HFFc6 (cell line): ENCODE data around the gene YBX3. TPM values are rescaled to one million over a fixed set of nuclear protein-coding genes. Genes with fewer than 3 reads are reported as not detected.

Experiments
- DNase-seq: peaks from one replicate; pipeline ENCODE4 v3.0.0-alpha.2; 2018
- H3K27ac Mint-ChIP-seq: 2 replicates; pipeline ENCODE4 v1.8.0; 2020; ENCODE audit warnings: mild to moderate bottlenecking, mixed read lengths
- H3K27me3 Mint-ChIP-seq: 2 replicates; pipeline ENCODE4 v1.8.0; 2021; ENCODE audit warnings: mild to moderate bottlenecking, moderate library complexity, mixed read lengths; ENCODE audit not compliant: insufficient read depth
- H3K36me3 Mint-ChIP-seq: 2 replicates; pipeline ENCODE4 v1.8.0; 2021; ENCODE audit warnings: low read depth, mixed read lengths
- H3K4me1 Mint-ChIP-seq: 2 replicates; pipeline ENCODE4 v1.8.0; 2020; ENCODE audit warnings: low read depth, mixed read lengths
- H3K4me3 Mint-ChIP-seq: 2 replicates; pipeline ENCODE4 v1.8.0; 2020; ENCODE audit warnings: mild to moderate bottlenecking, moderate library complexity, mixed read lengths
- H3K9me3 Mint-ChIP-seq: 2 replicates; pipeline ENCODE4 v1.8.0; 2020; ENCODE audit warnings: mild to moderate bottlenecking, mixed read lengths
- CTCF ChIP-seq: fragments of 200-600 bp; sonication (generic); IDR thresholded peaks from 2 replicates; pipeline ENCODE4 v1.5.0; 2021; ENCODE audit warnings: antibody characterized with exemption, mild to moderate bottlenecking
- total RNA-seq, 6 experiments: library from RNA; stranded (reverse); fragmentation: NEBNext Ultra II Directional; extraction: Animal tissue kit (Norgen Biotek cat#: 25700); gene quantifications; 2 replicates in 1 of 6; 3 replicates in 5 of 6; pipeline ENCODE4 v1.2.3, GENCODE V29; 2021

The YBX3 gene
- total RNA-seq, 6 experiments from 2014 or later: 202 to 251 (median 218) TPM

DNA sequence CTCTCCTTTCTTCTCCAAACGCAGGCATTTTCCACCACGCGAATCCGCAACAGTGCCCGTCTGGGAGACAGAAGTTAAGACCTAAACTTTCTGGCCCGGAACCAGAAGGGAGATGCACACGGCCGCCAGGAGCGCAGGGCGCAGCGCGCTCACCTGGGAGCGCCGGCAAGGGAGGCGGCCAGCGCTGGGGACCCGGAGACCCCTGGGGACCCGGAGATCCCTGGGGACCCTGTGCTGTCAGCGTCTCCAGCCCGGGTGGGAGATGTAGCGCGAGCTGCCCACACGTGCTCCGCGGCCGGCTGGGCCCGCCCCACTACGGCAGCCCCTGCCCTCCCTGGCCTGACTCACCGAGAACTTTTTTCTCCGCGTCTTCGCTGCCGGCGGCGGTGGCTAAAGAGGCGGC is 620 bp downstream of the YBX3 start:
- H3K27ac Mint-ChIP-seq: peak overlapping the region; percentile 100
- no peaks in the 10 kb centered on the region; the same call in 1 of the 2 replicates for H3K9me3 Mint-ChIP-seq
- DNase-seq: peak; percentile 48
- peaks cover 51% of the 10 kb centered on the region for H3K4me1 Mint-ChIP-seq
- H3K27me3 Mint-ChIP-seq: peaks cover 7% of the 10 kb centered on the region
- no peak for TF ChIP-seq CTCF
- peaks cover 5% of the 10 kb centered on the region; the same call in 1 of the 2 replicates for H3K36me3 Mint-ChIP-seq
- H3K4me3 Mint-ChIP-seq: peak overlapping the region; percentile 98

DNA sequence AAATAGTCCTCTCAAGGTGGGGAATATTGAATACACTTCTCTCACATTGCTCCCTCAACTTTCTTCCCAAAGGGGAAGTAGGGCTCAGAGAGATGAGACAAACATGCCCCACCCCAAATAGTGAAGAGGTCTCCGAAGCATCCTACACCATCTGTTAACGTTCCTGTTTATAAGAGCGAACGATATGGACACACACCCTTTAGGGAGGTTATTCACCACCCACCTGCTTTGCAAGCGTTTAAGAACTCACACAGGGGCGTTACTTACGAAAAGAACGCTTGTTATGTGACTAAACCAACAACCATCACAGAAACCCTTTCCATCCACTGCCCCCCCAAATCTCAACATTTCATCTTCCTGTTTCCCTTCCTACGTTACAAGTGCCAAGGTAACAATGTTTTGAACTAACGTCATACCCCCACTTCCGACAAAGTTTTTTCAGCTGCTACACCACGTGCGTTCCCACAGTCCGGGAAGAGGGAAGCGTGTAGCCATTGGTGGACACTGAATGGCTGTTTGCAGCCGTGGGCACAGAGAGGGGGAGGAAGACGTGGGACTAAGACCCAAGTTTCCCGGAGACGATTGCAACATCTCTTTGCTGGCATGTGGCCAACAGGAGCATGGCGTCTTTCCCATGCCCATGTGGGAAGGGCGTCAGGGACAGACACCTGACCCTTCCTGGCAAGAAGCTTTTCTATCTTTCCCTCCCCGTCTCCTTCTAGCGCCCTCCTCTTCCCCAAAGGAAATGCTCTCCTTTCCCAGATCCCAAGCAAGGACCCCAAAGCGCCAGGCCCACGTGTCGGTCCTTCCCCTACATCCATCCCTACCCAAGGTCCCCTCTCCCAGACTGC is 1.2 kb downstream of the YBX3 start:
- peak; percentile 97 for DNase-seq
- H3K9me3 Mint-ChIP-seq: no peaks in the 10 kb centered on the region; the same call in 1 of the 2 replicates
- no peak for TF ChIP-seq CTCF
- H3K4me1 Mint-ChIP-seq: peaks cover 57% of the 10 kb centered on the region
- peak overlapping the region; percentile 98 for H3K4me3 Mint-ChIP-seq
- peaks cover 7% of the 10 kb centered on the region for H3K27me3 Mint-ChIP-seq
- peaks cover 5% of the 10 kb centered on the region; the same call in 1 of the 2 replicates for H3K36me3 Mint-ChIP-seq
- H3K27ac Mint-ChIP-seq: peak overlapping the region; percentile 100

DNA sequence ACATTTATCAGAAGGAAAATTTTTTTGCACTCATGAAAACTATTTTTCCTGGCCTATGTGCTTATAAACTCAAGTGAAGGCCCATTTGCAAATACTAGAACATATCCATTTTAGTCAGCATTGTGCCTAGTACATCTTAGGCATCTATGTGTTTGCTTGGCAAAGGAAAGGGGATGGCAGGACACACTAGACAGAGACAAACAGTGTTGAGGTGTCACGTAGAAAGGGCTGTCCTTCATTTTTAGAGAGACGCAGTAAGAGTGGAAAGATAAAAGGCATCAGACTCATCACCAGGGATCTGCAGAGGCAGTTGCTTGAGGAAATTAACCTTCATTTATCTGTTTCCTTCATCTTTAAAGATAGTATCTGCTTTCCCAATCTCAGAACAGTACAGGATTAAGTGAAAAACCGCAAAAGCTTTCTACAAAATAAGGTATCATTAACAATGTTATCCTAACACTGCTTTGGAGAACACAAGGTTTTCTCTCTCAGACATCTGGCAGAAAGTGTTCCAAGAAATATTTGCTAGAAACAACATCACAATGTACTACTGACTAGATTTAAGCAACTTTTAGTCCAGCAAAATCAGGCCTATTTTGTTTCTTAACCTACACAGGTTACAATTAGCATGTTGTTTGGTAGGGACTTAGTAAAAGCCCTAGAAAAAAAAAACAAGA is 2.0 kb downstream of the YBX3 start:
- Mint-ChIP-seq H3K4me3 (peak overlapping the region; percentile 98), H3K27me3 (peaks cover 7% of the 10 kb centered on the region), H3K9me3 (no peaks in the 10 kb centered on the region; the same call in 1 of the 2 replicates), H3K36me3 (peaks cover 5% of the 10 kb centered on the region; the same call in 1 of the 2 replicates), H3K4me1 (peaks cover 65% of the 10 kb centered on the region), H3K27ac (peak overlapping the region; percentile 100)
- no peak for DNase-seq
- TF ChIP-seq CTCF: no peak

DNA sequence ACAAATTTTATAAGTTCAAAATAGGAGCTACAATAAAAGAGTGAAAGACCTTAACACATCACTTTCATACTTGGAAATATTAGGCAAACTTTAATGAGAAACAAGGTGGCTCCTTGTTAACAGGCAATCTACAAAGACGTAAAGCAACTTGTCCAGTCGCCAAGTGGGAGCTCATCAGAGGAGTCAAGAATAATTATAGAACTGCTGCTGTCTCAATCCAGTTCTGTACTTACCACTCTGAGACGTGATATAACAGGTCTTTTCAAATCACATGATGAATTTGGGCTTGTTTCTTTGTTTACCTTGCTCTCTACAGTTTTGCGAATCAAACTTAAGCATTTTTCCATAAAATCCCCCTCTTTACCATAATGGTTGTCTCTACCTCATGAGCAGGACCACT is 3.6 kb downstream of the YBX3 start:
- H3K27me3 Mint-ChIP-seq: peaks cover 8% of the 10 kb centered on the region
- no peak for DNase-seq
- peaks cover 72% of the 10 kb centered on the region for H3K4me1 Mint-ChIP-seq
- peak overlapping the region; percentile 78 for H3K4me3 Mint-ChIP-seq
- TF ChIP-seq CTCF: no peak
- 0 out of 2 replicates have a peak overlapping the region, but pooled peaks have one; percentile 61 for H3K27ac Mint-ChIP-seq
- H3K36me3 Mint-ChIP-seq: peaks cover 12% of the 10 kb centered on the region
- no peaks in the 10 kb centered on the region; the same call in 1 of the 2 replicates for H3K9me3 Mint-ChIP-seq

DNA sequence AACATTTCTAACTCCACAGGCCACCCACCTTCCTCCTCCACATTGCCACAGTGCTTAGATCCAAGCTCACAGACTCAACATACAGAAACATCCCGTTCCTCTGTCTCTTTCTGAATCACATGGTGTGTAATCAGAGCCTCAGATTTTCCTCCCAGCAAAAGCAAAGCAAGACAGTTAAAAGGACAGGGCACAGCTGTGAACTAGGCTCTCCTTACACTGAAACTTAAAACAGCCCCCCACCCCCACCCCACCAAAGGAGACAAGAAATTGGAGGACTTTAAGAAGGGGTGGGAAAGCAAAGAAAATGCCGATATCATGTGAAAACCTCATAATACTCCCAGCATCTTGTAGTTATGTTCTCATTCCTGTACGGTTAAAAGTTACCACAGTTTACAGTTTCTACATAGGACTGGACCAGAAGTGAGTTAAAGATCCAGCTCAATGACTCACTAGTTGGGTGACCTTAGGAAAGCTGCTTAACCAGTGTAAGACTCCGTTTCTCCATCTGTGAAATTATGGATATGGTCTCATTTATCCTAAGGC is 4.8 kb downstream of the YBX3 start:
- no peaks in the 10 kb centered on the region; the same call in 1 of the 2 replicates for H3K9me3 Mint-ChIP-seq
- H3K4me1 Mint-ChIP-seq: peaks cover 61% of the 10 kb centered on the region
- DNase-seq: peak; percentile 48
- H3K27ac Mint-ChIP-seq: peak overlapping the region; percentile 86
- H3K36me3 Mint-ChIP-seq: peaks cover 19% of the 10 kb centered on the region
- H3K27me3 Mint-ChIP-seq: peaks cover 8% of the 10 kb centered on the region
- peak overlapping the region; percentile 78 for H3K4me3 Mint-ChIP-seq
- TF ChIP-seq CTCF: no peak
